B cell (primary cell): ENCODE data around the gene MRPS12. TPM values are rescaled to one million over a fixed set of nuclear protein-coding genes. Genes with fewer than 3 reads are reported as not detected.

Experiments
- ATAC-seq: fragments of 200-7000 bp; cut with Tn5 transposase; one replicate; pipeline ENCODE4 v1.10.0; 2021; ENCODE audit warnings: low read depth, mild to moderate bottlenecking, moderate number of reproducible peaks, moderate library complexity
- CTCF ChIA-PET: fragments of 350-600 bp; sonication (Branson Sonifier 250); formaldehyde crosslinking; loops from one replicate; lab custom pipeline; 2021; ENCODE audit warnings: antibody characterized with exemption, inconsistent platforms; lab: Charles Lee
- POLR2A ChIA-PET: fragments of 350-600 bp; sonication (Branson Sonifier 250); formaldehyde crosslinking; loops from one replicate; lab custom pipeline; 2021; ENCODE audit warnings: antibody characterized with exemption; lab: Charles Lee
- DNase-seq: peaks from one replicate; pipeline ENCODE4 v3.0.0; 2013
- H2AFZ ChIP-seq: 2 replicates; pipeline ENCODE4 v1.6.1; 2012; ENCODE audit warnings: mild to moderate bottlenecking, low read depth, low read length; ENCODE audit not compliant: insufficient read depth, poor library complexity, severe bottlenecking
- H3K27ac ChIP-seq, 2 donors: 1 replicate in 1 of 2; 2 replicates in 1 of 2; pipeline ENCODE4 v1.5.1; 2012 to 2013; ENCODE audit warnings: low read length in 2 of 2, mild to moderate bottlenecking in 2 of 2, moderate library complexity in 1 of 2
- H3K27me3 ChIP-seq, 4 experiments: fragments of 200-600 bp in 1 of 4; sonication (generic) in 1 of 4; replicated peaks in 1 of 4; 1 replicate in 2 of 4; 2 replicates in 2 of 4; pipeline versions ENCODE4 v1.6.1 to v1.7.0; 2013 to 2016; ENCODE audit warnings: low read length in 3 of 4, mild to moderate bottlenecking in 2 of 4, mixed read lengths in 1 of 4, moderate library complexity in 1 of 4; ENCODE audit not compliant: insufficient read depth in 4 of 4, control insufficient read depth in 3 of 4; ENCODE audit errors: control extremely low read depth in 1 of 4
- H3K36me3 ChIP-seq, 2 experiments: replicated peaks in 1 of 2; 1 replicate in 1 of 2; 2 replicates in 1 of 2; pipeline versions ENCODE4 v1.6.1 to v1.7.1; 2013; ENCODE audit warnings: low read length in 1 of 2; ENCODE audit not compliant: insufficient read depth in 2 of 2, control insufficient read depth in 1 of 2; ENCODE audit errors: control extremely low read depth in 1 of 2, extremely low read depth in 1 of 2
- H3K4me1 ChIP-seq, 2 donors: fragments of 200-600 bp in 1 of 2; sonication (generic) in 1 of 2; 1 replicate in 1 of 2; 2 replicates in 1 of 2; pipeline versions ENCODE4 v1.5.1 to v1.6.1; 2013 to 2017; ENCODE audit warnings: low read length in 2 of 2; ENCODE audit not compliant: control insufficient read depth in 2 of 2, insufficient read depth in 2 of 2
- H3K4me2 ChIP-seq: replicated peaks from 2 replicates; pipeline ENCODE3; 2012; ENCODE audit warnings: mild to moderate bottlenecking, low read depth, low read length; ENCODE audit not compliant: poor library complexity, severe bottlenecking
- H3K4me3 ChIP-seq, 5 experiments: fragments of 200-600 bp in 1 of 5; sonication (generic) in 1 of 5; 1 replicate in 3 of 5; 2 replicates in 2 of 5; pipeline versions ENCODE4 v1.5.1 to v1.7.0; 2011 to 2016; ENCODE audit warnings: low read length in 4 of 5, mild to moderate bottlenecking in 4 of 5, low read depth in 2 of 5, control low read depth in 1 of 5, moderate library complexity in 1 of 5; ENCODE audit not compliant: insufficient read depth in 1 of 5; ENCODE audit errors: control extremely low read depth in 1 of 5, extremely low read depth in 1 of 5
- H3K79me2 ChIP-seq: fragments of 200-600 bp; sonication (generic); one replicate; pipeline ENCODE4 v1.6.0; 2016; ENCODE audit warnings: low read length; ENCODE audit not compliant: control insufficient read depth, insufficient read depth
- H3K9ac ChIP-seq: fragments of 200-600 bp; sonication (generic); 2 replicates; pipeline ENCODE4 v1.6.1; 2017; ENCODE audit warnings: mild to moderate bottlenecking, low read length, moderate library complexity
- H3K9me3 ChIP-seq, 3 donors: one replicate each; pipeline versions ENCODE4 v1.6.1 to v1.7.1; 2013; ENCODE audit warnings: low read length in 2 of 3; ENCODE audit not compliant: control insufficient read depth in 2 of 3, insufficient read depth in 1 of 3; ENCODE audit errors: control extremely low read depth in 1 of 3
- H4K20me1 ChIP-seq: 2 replicates; pipeline ENCODE4 v1.6.0; 2012; ENCODE audit warnings: mild to moderate bottlenecking, low read length; ENCODE audit not compliant: insufficient read depth, control insufficient read depth, poor library complexity, severe bottlenecking
- H3K27ac Mint-ChIP-seq: one replicate; pipeline ENCODE4 v1.8.0; 2021; ENCODE audit warnings: mixed read lengths
- H3K27me3 Mint-ChIP-seq: one replicate; pipeline ENCODE4 v1.8.0; 2021; ENCODE audit warnings: mixed read lengths
- H3K4me1 Mint-ChIP-seq: one replicate; pipeline ENCODE4 v1.8.0; 2021; ENCODE audit warnings: mixed read lengths
- H3K4me3 Mint-ChIP-seq: one replicate; pipeline ENCODE4 v1.8.0; 2021; ENCODE audit warnings: mixed read lengths
- H3K9me3 Mint-ChIP-seq: one replicate; pipeline ENCODE4 v1.8.0; 2022; ENCODE audit warnings: mixed read lengths; ENCODE audit not compliant: insufficient read depth
- CTCF ChIP-seq: fragments of 200-600 bp; IDR thresholded peaks from one replicate; pipeline ENCODE4 v1.8.0; 2022; ENCODE audit warnings: antibody characterized with exemption, mild to moderate bottlenecking
- EZH2 ChIP-seq: IDR thresholded peaks from 2 replicates; pipeline ENCODE4 v1.6.1; 2012; ENCODE audit warnings: borderline replicate concordance, low read depth, mild to moderate bottlenecking, moderate library complexity, low read length; ENCODE audit not compliant: insufficient read depth, poor library complexity, severe bottlenecking
- whole genome bisulfite sequencing: methylation state at CpG from one replicate; pipeline ENCODE4 v1.1.5; 2013; ENCODE audit warnings: missing lambda C conversion rate; ENCODE audit not compliant: insufficient coverage; 5-methylcytosine and 5-hydroxymethylcytosine counted together
- intact Hi-C: fragments of 100-400 bp; cut with micrococcal nuclease; formaldehyde crosslinking; loops from one replicate; pipeline ENCODE4 v1.10.0; 2022
- polyA plus RNA-seq: library from polyadenylated mRNA; depleted of rRNA; stranded (reverse); fragments of >200 nt; gene quantifications from 2 replicates; pipeline ENCODE4 v1.2.3, GENCODE V29; 2012
- total RNA-seq, 2 donors: library from RNA; stranded (reverse); fragments of 120-200 nt in 1 of 2; gene quantifications; 1 replicate in 1 of 2; 2 replicates in 1 of 2; pipeline versions ENCODE4 v1.2.3 to v1.2.4, GENCODE V29; 2013 to 2022

The MRPS12 gene
- total and polyA plus RNA-seq, 2 donors (not counting 1 experiment from before 2014, with no cell fraction given), result 27.0 to 30.3 TPM

- H3K9ac ChIP-seq, result no peak overlapping the region
- 94% methylated on average over 14 of the region's 20 CpGs for WGBS
Observed at GRCh38 chr19:38942471-38943181, 11.9 kb downstream of the MRPS12 start.

More at GRCh38 chr19:38942471-38943181, 11.9 kb downstream of the MRPS12 start:
- H3K79me2 ChIP-seq, result no peaks in the 10 kb centered on the region
- Mint-ChIP-seq H3K4me3 (no peak overlapping the region), H3K27ac (no peak overlapping the region), H3K9me3 (no peaks in the 10 kb centered on the region), H3K27me3 (peaks cover 8% of the 10 kb centered on the region), H3K4me1 (no peaks in the 10 kb centered on the region)
- TF ChIP-seq CTCF (no peak), EZH2 (no peak)
- no peak for ATAC-seq
- H3K27ac ChIP-seq, result no peak overlapping the region
- H3K4me2 ChIP-seq, result no peak overlapping the region
- no peaks in the 10 kb centered on the region for H4K20me1 ChIP-seq
- no peak for DNase-seq
- H3K4me3 ChIP-seq, result no peak overlapping the region
- ChIA-PET POLR2A (no interaction called here), CTCF (no interaction called here)
- peaks cover 0 to 10% (median 0%) of the 10 kb centered on the region in 3 donors for H3K9me3 ChIP-seq
- no peaks in the 10 kb centered on the region for H3K36me3 ChIP-seq
- H3K4me1 ChIP-seq, result no peaks in the 10 kb centered on the region
- H2AFZ ChIP-seq, result no peak overlapping the region
- intact Hi-C loops, result no loop called here
- no peaks in the 10 kb centered on the region for H3K27me3 ChIP-seq
